ENCODE results near the gene FAM149A. TPM values are rescaled to one million over a fixed set of nuclear protein-coding genes. Genes with fewer than 3 reads are reported as not detected.

Gene FAM149A
- total RNA-seq, 1 donor from 2014 or later: not detected

GRCh38 chr4:186132577-186133242 lies 28.2 kb downstream of the FAM149A start:
- POLR2A ChIA-PET: no interaction called here
- intact Hi-C loops (cut with micrococcal nuclease): no loop called here
- CTCF ChIA-PET: no interaction called here

DNA sequence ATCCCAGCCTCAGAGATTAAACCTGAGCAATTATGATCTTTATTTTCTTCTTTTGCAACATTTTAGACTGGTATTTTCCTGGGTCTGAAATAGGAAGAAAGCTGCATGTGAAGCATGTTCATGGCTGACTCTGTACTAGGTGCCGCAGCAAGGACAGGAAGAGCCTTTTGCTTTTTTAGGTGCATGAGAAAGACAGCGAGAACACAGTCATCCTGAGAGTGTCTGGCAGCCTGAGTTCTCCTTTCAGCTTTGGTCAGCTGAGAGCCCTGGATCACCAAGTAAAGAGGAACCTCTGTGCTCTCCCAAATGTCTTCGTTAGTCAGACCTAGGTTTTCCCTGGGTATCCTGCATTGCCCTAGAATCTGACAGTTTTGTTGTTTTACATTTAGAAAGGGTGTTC lies 29.8 kb downstream of the FAM149A start:
- Mint-ChIP-seq H3K9me3 (no peaks in the 10 kb centered on the region), H3K4me3 (peak overlapping the region; percentile 4), H3K27ac (peak overlapping the region; percentile 6), H3K4me1 (peaks cover 8% of the 10 kb centered on the region), H3K27me3 (peaks cover 2% of the 10 kb centered on the region), H3K36me3 (ENCODE audit: low read depth) (no peaks in the 10 kb centered on the region)
- POLR2A ChIA-PET: interaction anchor here (0.7 kb wide), 1 partner anchor 57 kb away, joined by 3 read pairs; the partner anchor contains the start of gene CYP4V2
- TF ChIP-seq, protein P1, sequence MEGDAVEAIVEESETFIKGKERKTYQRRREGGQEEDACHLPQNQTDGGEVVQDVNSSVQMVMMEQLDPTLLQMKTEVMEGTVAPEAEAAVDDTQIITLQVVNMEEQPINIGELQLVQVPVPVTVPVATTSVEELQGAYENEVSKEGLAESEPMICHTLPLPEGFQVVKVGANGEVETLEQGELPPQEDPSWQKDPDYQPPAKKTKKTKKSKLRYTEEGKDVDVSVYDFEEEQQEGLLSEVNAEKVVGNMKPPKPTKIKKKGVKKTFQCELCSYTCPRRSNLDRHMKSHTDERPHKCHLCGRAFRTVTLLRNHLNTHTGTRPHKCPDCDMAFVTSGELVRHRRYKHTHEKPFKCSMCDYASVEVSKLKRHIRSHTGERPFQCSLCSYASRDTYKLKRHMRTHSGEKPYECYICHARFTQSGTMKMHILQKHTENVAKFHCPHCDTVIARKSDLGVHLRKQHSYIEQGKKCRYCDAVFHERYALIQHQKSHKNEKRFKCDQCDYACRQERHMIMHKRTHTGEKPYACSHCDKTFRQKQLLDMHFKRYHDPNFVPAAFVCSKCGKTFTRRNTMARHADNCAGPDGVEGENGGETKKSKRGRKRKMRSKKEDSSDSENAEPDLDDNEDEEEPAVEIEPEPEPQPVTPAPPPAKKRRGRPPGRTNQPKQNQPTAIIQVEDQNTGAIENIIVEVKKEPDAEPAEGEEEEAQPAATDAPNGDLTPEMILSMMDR (IDR thresholded peaks at IDR 0.05): no peak
- DNase-seq: no peak
- intact Hi-C loops (cut with micrococcal nuclease): no loop called here
- peak; percentile 92 for ATAC-seq (ENCODE audit: low read depth)
- CTCF ChIA-PET: interaction anchor here (0.8 kb wide), 1 partner anchor 66 kb away, joined by 3 read pairs; no protein-coding TSS in a partner anchor

More at GRCh38 chr4:186132577-186133242, 28.2 kb downstream of the FAM149A start:
- no peaks in the 10 kb centered on the region for H3K27me3 Mint-ChIP-seq
- H3K9me3 Mint-ChIP-seq: no peaks in the 10 kb centered on the region
- H3K4me3 Mint-ChIP-seq: no peak overlapping the region
- H3K27ac Mint-ChIP-seq: no peak overlapping the region
- peaks cover 8% of the 10 kb centered on the region for H3K4me1 Mint-ChIP-seq
- ATAC-seq (ENCODE audit: low read depth): no peak
- no peaks in the 10 kb centered on the region for H3K36me3 Mint-ChIP-seq (ENCODE audit: low read depth)
- no peak for DNase-seq
- TF ChIP-seq, protein P1 (IDR thresholded peaks at IDR 0.05): no peak

GRCh38 chr4:186134861-186135260 lies 30.4 kb downstream of the FAM149A start:
- no peak overlapping the region for H3K4me3 Mint-ChIP-seq
- peaks cover 8% of the 10 kb centered on the region for H3K4me1 Mint-ChIP-seq

DNA sequence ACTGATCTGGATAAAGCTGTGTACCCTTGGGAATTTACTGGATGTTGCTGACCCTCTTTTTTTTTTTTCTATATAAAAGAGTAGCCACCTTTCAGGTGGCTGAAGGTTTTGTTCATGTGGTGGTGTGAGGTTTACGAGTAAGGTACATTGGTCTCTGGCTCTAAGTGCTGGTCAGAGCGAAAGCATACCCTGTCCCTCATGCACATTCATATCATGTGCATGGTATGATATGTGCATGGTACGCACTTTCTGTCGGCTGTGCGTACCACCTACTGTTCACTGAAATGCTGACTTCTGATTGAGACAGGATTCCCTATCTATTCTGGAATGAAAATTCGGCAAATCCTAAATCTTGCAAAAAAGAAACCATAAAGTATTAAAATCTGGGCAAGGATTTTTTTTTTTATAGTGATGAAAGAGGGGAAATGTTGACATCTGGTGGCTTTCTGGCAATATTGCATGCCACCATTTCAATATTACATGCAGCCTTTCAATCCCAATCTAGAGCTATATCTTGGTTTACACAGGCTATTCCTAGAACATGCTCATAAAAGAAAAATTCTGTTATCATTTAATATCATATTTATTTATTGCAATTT lies 32.8 kb downstream of the FAM149A start:
- intact Hi-C loops (cut with micrococcal nuclease): loop anchor here (1.0 kb wide), 3 partner anchors 69 to 496 kb away; no protein-coding TSS in a partner anchor
- ChIA-PET CTCF (interaction anchor here (0.6 to 2.5 kb wide), 8 partner anchors 9 to 636 kb away, joined by 3 to 16 read pairs (median 3); partner anchors contain the start of genes CYP4V2, FAM149A and TLR3), POLR2A (no interaction called here)
- DNase-seq (no peak), ATAC-seq (ENCODE audit: low read depth) (peak; percentile 32)
- Mint-ChIP-seq H3K4me1 (peaks cover 8% of the 10 kb centered on the region), H3K36me3 (ENCODE audit: low read depth) (no peaks in the 10 kb centered on the region), H3K27ac (no peak overlapping the region), H3K9me3 (no peaks in the 10 kb centered on the region), H3K27me3 (peaks cover 12% of the 10 kb centered on the region), H3K4me3 (no peak overlapping the region)
- TF ChIP-seq, protein P1 (IDR thresholded peaks at IDR 0.05): no peak

More at GRCh38 chr4:186134861-186135260, 30.4 kb downstream of the FAM149A start:
- intact Hi-C loops (cut with micrococcal nuclease): no loop called here
- Mint-ChIP-seq H3K27me3 (peaks cover 2% of the 10 kb centered on the region), H3K9me3 (no peaks in the 10 kb centered on the region), H3K36me3 (ENCODE audit: low read depth) (no peaks in the 10 kb centered on the region), H3K27ac (no peak overlapping the region)
- ATAC-seq (ENCODE audit: low read depth) (no peak), DNase-seq (no peak)
- TF ChIP-seq, protein P1 (IDR thresholded peaks at IDR 0.05): no peak
- CTCF ChIA-PET: interaction anchor here (1.2 kb wide), 1 partner anchor 495 kb away, joined by 5 read pairs; no protein-coding TSS in a partner anchor
- POLR2A ChIA-PET: interaction anchor here (0.7 kb wide), 1 partner anchor 56 kb away, joined by 3 read pairs; the partner anchor contains the start of gene CYP4V2
